Neuronal stem cell (in vitro differentiated cells): ENCODE results near the gene DEPP1.
A peak's percentile ranks its signal among the peaks of the same experiment; 100 is the strongest.

ENCODE experiments used
- DNase-seq: peaks from one replicate; pipeline ENCODE4 v3.0.0-alpha.2; 2013; ENCODE audit warnings: low spot score
- H2AFZ ChIP-seq: one replicate; pipeline ENCODE4 v1.6.1; 2013; ENCODE audit warnings: mild to moderate bottlenecking, low read length, inconsistent platforms
- H2AK5ac ChIP-seq: 2 replicates; pipeline ENCODE4 v1.6.1; 2013; ENCODE audit warnings: low read depth, mild to moderate bottlenecking, inconsistent platforms, low read length, moderate library complexity, mixed read lengths
- H2BK120ac ChIP-seq: 2 replicates; pipeline ENCODE4 v1.6.1; 2013; ENCODE audit warnings: low read depth, mild to moderate bottlenecking, inconsistent platforms, low read length, moderate library complexity, mixed read lengths
- H2BK12ac ChIP-seq: one replicate; pipeline ENCODE4 v1.6.1; 2013; ENCODE audit warnings: low read length, inconsistent platforms
- H2BK15ac ChIP-seq: 2 replicates; pipeline ENCODE4 v1.6.1; 2013; ENCODE audit warnings: mild to moderate bottlenecking, low read length, inconsistent platforms, mixed read lengths
- H2BK5ac ChIP-seq: one replicate; pipeline ENCODE4 v1.6.1; 2013; ENCODE audit warnings: inconsistent platforms, mild to moderate bottlenecking, low read length, moderate library complexity
- H3K14ac ChIP-seq: one replicate; pipeline ENCODE4 v1.6.1; 2013; ENCODE audit warnings: low read length, inconsistent platforms
- H3K18ac ChIP-seq: 2 replicates; pipeline ENCODE4 v1.6.1; 2013; ENCODE audit warnings: low read length, inconsistent platforms
- H3K23ac ChIP-seq: 2 replicates; pipeline ENCODE4 v1.6.1; 2013; ENCODE audit warnings: low read depth, mild to moderate bottlenecking, mixed read lengths, low read length, inconsistent platforms; ENCODE audit not compliant: poor library complexity
- H3K27ac ChIP-seq: replicated peaks from 3 replicates; pipeline ENCODE4 v1.5.1; 2013; ENCODE audit warnings: low read length, inconsistent platforms
- H3K27me3 ChIP-seq, 3 experiments: 2 replicates each; pipeline ENCODE4 v1.6.1; 2013; ENCODE audit warnings: low read length in 3 of 3, mild to moderate bottlenecking in 2 of 3, inconsistent platforms in 1 of 3, low read depth in 1 of 3, mixed read lengths in 1 of 3, moderate library complexity in 1 of 3; ENCODE audit not compliant: control insufficient read depth in 3 of 3, insufficient read depth in 3 of 3
- H3K36me3 ChIP-seq, 2 donors: replicated peaks in 1 of 2; 2 replicates each; pipeline ENCODE4 v1.6.1; 2013; ENCODE audit warnings: low read length in 2 of 2; ENCODE audit not compliant: control insufficient read depth in 2 of 2, insufficient read depth in 2 of 2
- H3K4ac ChIP-seq: 2 replicates; pipeline ENCODE4 v1.6.1; 2013; ENCODE audit warnings: inconsistent platforms, mild to moderate bottlenecking, low read length, moderate library complexity
- H3K4me1 ChIP-seq, 2 donors: 1 replicate in 1 of 2; 2 replicates in 1 of 2; pipeline ENCODE4 v1.6.1; 2013; ENCODE audit warnings: low read length in 2 of 2, low read depth in 1 of 2; ENCODE audit not compliant: control insufficient read depth in 2 of 2, insufficient read depth in 1 of 2
- H3K4me2 ChIP-seq: one replicate; pipeline ENCODE4 v1.6.1; 2013; ENCODE audit warnings: mild to moderate bottlenecking, low read length, inconsistent platforms; ENCODE audit not compliant: insufficient read depth, poor library complexity, severe bottlenecking
- H3K4me3 ChIP-seq, 2 donors: 2 replicates each; pipeline ENCODE4 v1.5.1; 2013; ENCODE audit warnings: low read length in 2 of 2, mild to moderate bottlenecking in 2 of 2, inconsistent platforms in 1 of 2, moderate library complexity in 1 of 2
- H3K79me1 ChIP-seq: one replicate; pipeline ENCODE4 v1.6.1; 2013; ENCODE audit warnings: low read depth, mild to moderate bottlenecking, inconsistent platforms, low read length, moderate library complexity
- H3K9ac ChIP-seq: one replicate; pipeline ENCODE4 v1.6.1; 2013; ENCODE audit warnings: mild to moderate bottlenecking, low read depth, low read length, inconsistent platforms; ENCODE audit not compliant: poor library complexity
- H3K9me3 ChIP-seq, 2 donors: replicated peaks in 1 of 2; 2 replicates each; pipeline versions ENCODE3 to v1.6.1; 2013; ENCODE audit warnings: low read length in 2 of 2, mild to moderate bottlenecking in 2 of 2, inconsistent platforms in 1 of 2, low read depth in 1 of 2, mixed read lengths in 1 of 2, moderate library complexity in 1 of 2; ENCODE audit not compliant: control insufficient read depth in 2 of 2, insufficient read depth in 1 of 2
- H4K8ac ChIP-seq: one replicate; pipeline ENCODE4 v1.6.1; 2013; ENCODE audit warnings: low read depth, mild to moderate bottlenecking, inconsistent platforms, low read length, moderate library complexity
- H4K91ac ChIP-seq: one replicate; pipeline ENCODE4 v1.6.1; 2013; ENCODE audit warnings: low read length, low read depth, mild to moderate bottlenecking, inconsistent platforms; ENCODE audit not compliant: poor library complexity
- WGBS, 2 donors: extraction: QIAGEN DNeasy Blood & Tissue Kit; methylation state at CpG; one replicate each; pipeline ENCODE4 v1.1.7; 2013; ENCODE audit warnings: missing lambda C conversion rate in 2 of 2, mixed read lengths in 1 of 2; ENCODE audit not compliant: insufficient read length in 2 of 2, insufficient replicate concordance in 1 of 2; ENCODE audit errors: extremely low coverage in 2 of 2; 5-methylcytosine and 5-hydroxymethylcytosine counted together

Gene DEPP1

GRCh38 chr10:44961230-44961571 lies 17.4 kb downstream of the DEPP1 start:
- no peaks in the 10 kb centered on the region for H3K79me1 ChIP-seq
- no peak overlapping the region for H3K27ac ChIP-seq
- no peak overlapping the region for H3K4ac ChIP-seq
- H2AFZ ChIP-seq: no peak overlapping the region
- H2BK120ac ChIP-seq: no peak overlapping the region
- no peak overlapping the region for H2AK5ac ChIP-seq
- H2BK12ac ChIP-seq: no peak overlapping the region
- H3K14ac ChIP-seq: no peak overlapping the region
- no CpG with 5 or more reads among the region's 4 CpGs for WGBS, 2 donors
- H3K4me1 ChIP-seq: peaks cover 41 to 49% of the 10 kb centered on the region in 2 donors
- H3K9ac ChIP-seq: no peak overlapping the region
- H4K8ac ChIP-seq: no peak overlapping the region
- no peak overlapping the region for H2BK15ac ChIP-seq
- H3K18ac ChIP-seq: no peak overlapping the region
- no peak overlapping the region for H3K4me3 ChIP-seq
- DNase-seq: no peak
- H3K4me2 ChIP-seq: no peak overlapping the region
- H3K9me3 ChIP-seq: peaks cover 0 to 2% of the 10 kb centered on the region in 2 donors
- H3K27me3 ChIP-seq: peaks cover 0 to 2% (median 0%) of the 10 kb centered on the region in 3 experiments
- peaks cover 2 to 5% of the 10 kb centered on the region in 2 donors for H3K36me3 ChIP-seq
- no peak overlapping the region for H4K91ac ChIP-seq
- no peak overlapping the region for H3K23ac ChIP-seq
- no peak overlapping the region for H2BK5ac ChIP-seq

- H2AFZ ChIP-seq: no peak overlapping the region
- no peaks in the 10 kb centered on the region for H3K79me1 ChIP-seq
- no peak overlapping the region for H4K8ac ChIP-seq
- H3K14ac ChIP-seq: no peak overlapping the region
- H3K27me3 ChIP-seq: peaks cover 0 to 2% (median 0%) of the 10 kb centered on the region in 3 experiments
- H2BK120ac ChIP-seq: no peak overlapping the region
- no peak overlapping the region for H2BK15ac ChIP-seq
- peaks cover 2 to 7% of the 10 kb centered on the region in 2 donors for H3K36me3 ChIP-seq
- peak overlapping the region in 1 of 2 donors; percentile 73 for H3K4me3 ChIP-seq
- no CpG with 5 or more reads among the region's 7 CpGs for WGBS, 2 donors
- H3K4me1 ChIP-seq: peaks cover 39 to 49% of the 10 kb centered on the region in 2 donors
- no peak overlapping the region for H3K27ac ChIP-seq
- no peak overlapping the region for H4K91ac ChIP-seq
- H3K23ac ChIP-seq: no peak overlapping the region
- DNase-seq: no peak
- peak overlapping the region; percentile 15 for H2AK5ac ChIP-seq
- no peak overlapping the region for H3K4ac ChIP-seq
- no peak overlapping the region for H2BK5ac ChIP-seq
- peak overlapping the region; percentile 53 for H3K4me2 ChIP-seq
- H3K9me3 ChIP-seq: peaks cover 0 to 2% of the 10 kb centered on the region in 2 donors
- no peak overlapping the region for H2BK12ac ChIP-seq
- H3K9ac ChIP-seq: peak overlapping the region; percentile 57
- H3K18ac ChIP-seq: no peak overlapping the region
Observed at GRCh38 chr10:44960482-44961229, 18.0 kb downstream of the DEPP1 start.

DNA sequence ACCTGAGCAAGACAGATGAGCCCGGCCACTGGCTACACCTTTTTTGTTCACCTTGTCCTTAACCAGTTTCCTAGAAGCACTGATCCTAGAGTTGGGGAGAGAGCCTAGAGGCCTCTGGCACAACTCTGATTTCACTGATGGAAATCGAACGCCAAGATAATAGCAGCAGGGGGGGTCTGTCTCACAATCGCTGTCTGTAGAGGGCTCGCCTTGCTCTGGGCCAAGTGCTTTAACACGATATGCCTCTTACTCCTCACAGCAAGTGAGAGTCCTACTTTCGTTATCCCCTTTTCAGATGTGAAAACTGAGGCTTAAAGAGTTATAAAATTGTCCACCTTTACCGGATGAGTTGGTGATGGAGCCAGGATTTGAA lies 18.5 kb downstream of the DEPP1 start:
- no peaks in the 10 kb centered on the region for H3K79me1 ChIP-seq
- WGBS, 2 donors: no CpG with 5 or more reads among the region's 8 CpGs
- DNase-seq: no peak
- H3K4me2 ChIP-seq: peak overlapping the region; percentile 53
- peak overlapping the region; percentile 68 for H2AK5ac ChIP-seq
- H2BK15ac ChIP-seq: no peak overlapping the region
- no peak overlapping the region for H2BK120ac ChIP-seq
- H3K4me3 ChIP-seq: peak overlapping the region; percentile 69 to 73
- peaks cover 0 to 2% (median 0%) of the 10 kb centered on the region in 3 experiments for H3K27me3 ChIP-seq
- H4K91ac ChIP-seq: no peak overlapping the region
- H3K23ac ChIP-seq: no peak overlapping the region
- peak overlapping the region; percentile 92 for H3K14ac ChIP-seq
- H3K18ac ChIP-seq: peak overlapping the region; percentile 93
- no peak overlapping the region for H4K8ac ChIP-seq
- H3K9ac ChIP-seq: peak overlapping the region; percentile 93
- peaks cover 0 to 2% of the 10 kb centered on the region in 2 donors for H3K9me3 ChIP-seq
- no peak overlapping the region for H2BK5ac ChIP-seq
- no peak overlapping the region for H2BK12ac ChIP-seq
- peak overlapping the region; percentile 98 for H2AFZ ChIP-seq
- peaks cover 2 to 7% of the 10 kb centered on the region in 2 donors for H3K36me3 ChIP-seq
- peaks cover 34 to 46% of the 10 kb centered on the region in 2 donors for H3K4me1 ChIP-seq
- H3K4ac ChIP-seq: no peak overlapping the region
- no peak overlapping the region for H3K27ac ChIP-seq

DNA sequence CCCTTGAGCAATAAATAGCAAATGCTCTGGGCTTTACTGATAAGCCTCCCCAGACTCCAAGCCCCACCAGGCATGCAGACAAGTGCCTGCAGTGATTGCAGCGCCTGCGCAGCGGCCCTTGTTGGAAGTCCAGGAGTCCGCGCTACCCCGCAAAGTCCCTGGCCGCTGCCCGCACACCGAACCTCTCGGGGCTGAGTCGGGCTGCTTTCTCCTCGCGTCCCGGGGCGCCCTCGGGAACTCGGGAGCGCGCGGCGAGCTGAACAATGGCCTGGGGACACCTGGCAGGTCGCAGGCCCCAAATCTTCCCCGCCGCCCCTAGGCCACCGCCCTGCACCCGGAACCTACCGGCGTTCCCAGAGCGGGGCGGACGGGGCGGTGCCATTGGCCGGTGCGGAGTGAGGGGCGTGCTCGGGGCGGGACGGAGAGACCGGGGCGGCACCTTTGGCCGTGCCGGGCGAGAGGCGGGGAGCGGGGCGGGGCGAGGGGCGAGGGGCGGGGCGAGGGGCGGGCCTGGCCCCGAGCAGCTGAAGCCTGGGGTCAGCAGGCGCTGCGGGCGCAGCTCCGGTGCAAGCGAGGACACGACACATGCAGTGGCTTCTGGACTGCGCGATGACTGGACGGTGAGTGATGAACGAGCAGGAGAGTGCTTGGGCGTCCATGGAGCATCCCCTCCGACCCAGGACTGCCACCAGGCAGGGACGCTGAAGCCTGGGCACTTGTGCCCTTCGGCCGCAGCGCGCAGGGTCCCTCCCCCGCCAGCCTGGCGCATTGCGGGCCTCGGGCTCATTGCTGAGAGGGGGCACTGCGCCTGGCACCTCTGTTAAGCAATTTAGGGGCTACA lies 19.1 kb downstream of the DEPP1 start, which contains the start of gene RASSF4:
Gene RASSF4, plus strand, starts transcription at position 556 of the 841 bp plus-strand sequence. CDS start 10,401 bp downstream, outside the sequence.
- WGBS, 2 donors: no CpG with 5 or more reads among the region's 74 CpGs
- peak; percentile 89 for DNase-seq
- no peak within 1 kb of the TSS for H4K91ac ChIP-seq
- peak within 1 kb of the TSS; percentile 69 for H2BK5ac ChIP-seq
- peak within 1 kb of the TSS; percentile 2 for H2BK120ac ChIP-seq
- peak within 1 kb of the TSS; percentile 98 for H2BK12ac ChIP-seq
- no peak within 1 kb of the TSS for H3K4ac ChIP-seq
- H3K23ac ChIP-seq: peak within 1 kb of the TSS; percentile 95
- H2AFZ ChIP-seq: peak within 1 kb of the TSS; percentile 98
- H3K27ac ChIP-seq: no peak within 1 kb of the TSS
- H3K14ac ChIP-seq: peak within 1 kb of the TSS; percentile 92
- H3K4me1 ChIP-seq: peaks cover 28 to 40% of the 10 kb centered on the region in 2 donors
- no peak within 1 kb of the TSS for H2BK15ac ChIP-seq
- peaks cover 0 to 2% of the 10 kb centered on the region in 2 donors for H3K9me3 ChIP-seq
- peak within 1 kb of the TSS; percentile 59 for H3K4me2 ChIP-seq
- peak within 1 kb of the TSS; percentile 93 for H3K18ac ChIP-seq
- H3K9ac ChIP-seq: peak within 1 kb of the TSS; percentile 93
- H3K36me3 ChIP-seq: peaks cover 2 to 7% of the 10 kb centered on the region in 2 donors
- H3K79me1 ChIP-seq: no peaks in the 10 kb centered on the region
- peak within 1 kb of the TSS; percentile 68 for H2AK5ac ChIP-seq
- H3K27me3 ChIP-seq: peaks cover 0 to 2% (median 0%) of the 10 kb centered on the region in 3 experiments
- H3K4me3 ChIP-seq: peak within 1 kb of the TSS; percentile 73 to 86
- H4K8ac ChIP-seq: no peak within 1 kb of the TSS
